H9 (cell line): ENCODE data around the gene SLC35A4. TPM values are rescaled to one million over a fixed set of nuclear protein-coding genes. Genes with fewer than 3 reads are reported as not detected.

Source experiments
- DNase-seq: peaks from one replicate; pipeline ENCODE4 v3.0.0-alpha.2; 2017
- H2AFZ ChIP-seq: one replicate; pipeline ENCODE4 v1.6.1; 2013; ENCODE audit warnings: mild to moderate bottlenecking, low read length, control low read depth, moderate library complexity
- H2AK5ac ChIP-seq: 2 replicates; pipeline ENCODE4 v1.6.1; 2013; ENCODE audit warnings: low read length, control low read depth, mixed read lengths; ENCODE audit not compliant: insufficient read length
- H2BK120ac ChIP-seq: one replicate; pipeline ENCODE4 v1.6.1; 2013; ENCODE audit warnings: low read depth, mild to moderate bottlenecking, low read length, control low read depth, inconsistent platforms; ENCODE audit not compliant: poor library complexity, severe bottlenecking
- H2BK12ac ChIP-seq: 2 replicates; pipeline ENCODE4 v1.6.1; 2013; ENCODE audit warnings: low read length, control low read depth, mixed read lengths, low read depth; ENCODE audit not compliant: insufficient read length
- H2BK15ac ChIP-seq: 2 replicates; pipeline ENCODE4 v1.6.1; 2013; ENCODE audit warnings: low read depth, low read length, control low read depth
- H2BK20ac ChIP-seq: one replicate; pipeline ENCODE4 v1.6.1; 2013; ENCODE audit warnings: low read depth, mild to moderate bottlenecking, low read length, control low read depth, inconsistent platforms; ENCODE audit not compliant: poor library complexity, severe bottlenecking
- H2BK5ac ChIP-seq: 2 replicates; pipeline ENCODE4 v1.6.1; 2013; ENCODE audit warnings: low read length, control low read depth, mixed read lengths; ENCODE audit not compliant: insufficient read length
- H3K14ac ChIP-seq: 2 replicates; pipeline ENCODE4 v1.6.1; 2013; ENCODE audit warnings: low read length, control low read depth; ENCODE audit not compliant: insufficient read depth
- H3K18ac ChIP-seq: 2 replicates; pipeline ENCODE4 v1.6.1; 2013; ENCODE audit warnings: low read depth, mild to moderate bottlenecking, mixed read lengths, low read length, control low read depth; ENCODE audit not compliant: insufficient read length
- H3K23ac ChIP-seq: 2 replicates; pipeline ENCODE4 v1.6.1; 2013; ENCODE audit warnings: low read length, control low read depth, mixed read lengths, low read depth; ENCODE audit not compliant: insufficient read length
- H3K23me2 ChIP-seq: 2 replicates; pipeline ENCODE4 v1.6.1; 2013; ENCODE audit warnings: low read depth, mild to moderate bottlenecking, mixed read lengths, low read length, control low read depth; ENCODE audit not compliant: insufficient read length, poor library complexity, severe bottlenecking
- H3K27ac ChIP-seq: 2 replicates; pipeline ENCODE4 v1.5.1; 2013; ENCODE audit warnings: low read length, control low read depth, mixed read lengths, low read depth; ENCODE audit not compliant: insufficient read length
- H3K27me3 ChIP-seq: 2 replicates; pipeline ENCODE4 v1.6.1; 2013; ENCODE audit warnings: low read length, control low read depth, inconsistent platforms; ENCODE audit not compliant: insufficient read depth
- H3K4ac ChIP-seq: 2 replicates; pipeline ENCODE4 v1.6.1; 2013; ENCODE audit warnings: low read depth, mild to moderate bottlenecking, control low read depth, inconsistent platforms, low read length, moderate library complexity
- H3K4me1 ChIP-seq: 2 replicates; pipeline ENCODE4 v1.6.1; 2013; ENCODE audit warnings: low read length, control low read depth, inconsistent platforms; ENCODE audit not compliant: insufficient read depth
- H3K4me2 ChIP-seq: 2 replicates; pipeline ENCODE4 v1.6.1; 2013; ENCODE audit warnings: low read length, control low read depth, mixed read lengths; ENCODE audit not compliant: insufficient read length, insufficient read depth
- H3K56ac ChIP-seq: 2 replicates; pipeline ENCODE4 v1.6.1; 2013; ENCODE audit warnings: low read depth, mild to moderate bottlenecking, mixed read lengths, low read length, control low read depth; ENCODE audit not compliant: insufficient read length
- H3K79me1 ChIP-seq: 2 replicates; pipeline ENCODE4 v1.6.1; 2013; ENCODE audit warnings: low read depth, mild to moderate bottlenecking, moderate library complexity, low read length, control low read depth, inconsistent platforms; ENCODE audit not compliant: insufficient read depth, poor library complexity, severe bottlenecking
- H3K79me2 ChIP-seq: 2 replicates; pipeline ENCODE4 v1.6.1; 2013; ENCODE audit warnings: low read length, control low read depth, inconsistent platforms; ENCODE audit not compliant: insufficient read depth
- H3K9ac ChIP-seq: 2 replicates; pipeline ENCODE4 v1.6.1; 2013; ENCODE audit warnings: low read length, control low read depth, mixed read lengths; ENCODE audit not compliant: insufficient read length; ENCODE audit errors: extremely low read depth
- H3K9me3 ChIP-seq: one replicate; pipeline ENCODE4 v1.6.1; 2013; ENCODE audit warnings: low read depth, low read length, inconsistent platforms; ENCODE audit not compliant: control insufficient read depth
- H3T11ph ChIP-seq: one replicate; pipeline ENCODE4 v1.6.1; 2013; ENCODE audit warnings: mild to moderate bottlenecking, low read length, control low read depth, inconsistent platforms
- H4K20me1 ChIP-seq: one replicate; pipeline ENCODE4 v1.6.1; 2013; ENCODE audit not compliant: control insufficient read depth, insufficient read length, insufficient read depth
- H4K5ac ChIP-seq: 2 replicates; pipeline ENCODE4 v1.6.1; 2013; ENCODE audit warnings: low read depth, mild to moderate bottlenecking, mixed read lengths, low read length, control low read depth; ENCODE audit not compliant: insufficient read length
- H4K8ac ChIP-seq: replicated peaks from 2 replicates; pipeline ENCODE4 v1.6.1; 2013; ENCODE audit warnings: low read length, control low read depth, mixed read lengths, low read depth; ENCODE audit not compliant: insufficient read length
- H4K91ac ChIP-seq: 2 replicates; pipeline ENCODE4 v1.6.1; 2013; ENCODE audit warnings: low read depth, mild to moderate bottlenecking, moderate library complexity, mixed read lengths, low read length, control low read depth; ENCODE audit not compliant: insufficient read length
- H3K27ac Mint-ChIP-seq, 3 experiments: 2 replicates in 2 of 3; 3 replicates in 1 of 3; pipeline ENCODE4 v1.8.0; 2020 to 2021; ENCODE audit warnings: mixed read lengths in 3 of 3, mild to moderate bottlenecking in 1 of 3, moderate library complexity in 1 of 3
- H3K27me3 Mint-ChIP-seq: 2 replicates; pipeline ENCODE4 v1.8.0; 2021; ENCODE audit warnings: low read depth, mild to moderate bottlenecking, moderate library complexity, mixed read lengths
- H3K36me3 Mint-ChIP-seq, 3 experiments: 2 replicates in 2 of 3; 3 replicates in 1 of 3; pipeline ENCODE4 v1.8.0; 2020 to 2021; ENCODE audit warnings: low read depth in 3 of 3, mixed read lengths in 3 of 3; ENCODE audit not compliant: insufficient read depth in 1 of 3
- H3K4me1 Mint-ChIP-seq, 2 experiments: 2 replicates each; pipeline ENCODE4 v1.8.0; 2020; ENCODE audit warnings: mixed read lengths in 2 of 2
- H3K4me3 Mint-ChIP-seq, 2 experiments: 2 replicates in 1 of 2; 3 replicates in 1 of 2; pipeline ENCODE4 v1.8.0; 2020 to 2021; ENCODE audit warnings: mild to moderate bottlenecking in 2 of 2, mixed read lengths in 2 of 2, moderate library complexity in 1 of 2
- H3K9me3 Mint-ChIP-seq, 2 experiments: 2 replicates in 1 of 2; 3 replicates in 1 of 2; pipeline ENCODE4 v1.8.0; 2020; ENCODE audit warnings: mild to moderate bottlenecking in 2 of 2, mixed read lengths in 2 of 2, moderate library complexity in 1 of 2
- CTCF ChIP-seq: fragments of 200-600 bp; sonication (generic); conservative IDR thresholded peaks from 3 replicates; pipeline ENCODE4 v1.8.0; 2021; ENCODE audit warnings: antibody characterized with exemption, mild to moderate bottlenecking
- WGBS: extraction: QIAGEN DNeasy Blood & Tissue Kit; methylation state at CpG from one replicate; pipeline ENCODE4 v1.1.7; 2013; ENCODE audit warnings: missing lambda C conversion rate, low lambda C conversion rate, mixed read lengths; ENCODE audit not compliant: insufficient read length; ENCODE audit errors: extremely low coverage; 5-methylcytosine and 5-hydroxymethylcytosine counted together
- total RNA-seq: library from RNA; stranded (reverse); gene quantifications from 2 replicates; pipeline ENCODE4 v1.2.1, GENCODE V29; 2021

The SLC35A4 gene
- total RNA-seq, 1 experiment from 2014 or later: 92.0 TPM

GRCh38 chr5:140549237-140550144 is 15.1 kb upstream of the SLC35A4 start:
- no peaks in the 10 kb centered on the region for H3K9me3 Mint-ChIP-seq
- no peaks in the 10 kb centered on the region for H3K79me1 ChIP-seq
- no CpG with 5 or more reads among the region's 3 CpGs for WGBS
- H4K8ac ChIP-seq: no peak overlapping the region
- no peak overlapping the region for H3K9ac ChIP-seq
- no peak overlapping the region for H4K5ac ChIP-seq
- H2AK5ac ChIP-seq: no peak overlapping the region
- H3K23ac ChIP-seq: no peak overlapping the region
- H2BK120ac ChIP-seq: no peak overlapping the region
- H3K4me1 ChIP-seq: 0 out of 2 replicates have a peak, but pooled peaks cover 7% of the 10 kb centered on the region
- no peak overlapping the region for H3K56ac ChIP-seq
- H2BK5ac ChIP-seq: no peak overlapping the region
- H3K9me3 ChIP-seq: no peaks in the 10 kb centered on the region
- H2BK12ac ChIP-seq: no peak overlapping the region
- no peak overlapping the region for H3K14ac ChIP-seq
- no peak for TF ChIP-seq CTCF
- peaks cover 16 to 66% (median 45%) of the 10 kb centered on the region in 3 experiments; a peak in 6 of 7 replicates for H3K36me3 Mint-ChIP-seq
- H3K27ac Mint-ChIP-seq: peak overlapping the region in 2 of 3 experiments; percentile 64 to 79; a peak in 5 of 7 replicates
- no peak overlapping the region for H3K27ac ChIP-seq
- no peak for DNase-seq
- H3K79me2 ChIP-seq: no peaks in the 10 kb centered on the region; the same call in 1 of the 2 replicates
- H3T11ph ChIP-seq: no peak overlapping the region
- H3K4me3 Mint-ChIP-seq: peak overlapping the region in 1 of 2 experiments; percentile 64; a peak in 1 of 5 replicates
- no peak overlapping the region for H2AFZ ChIP-seq
- no peaks in the 10 kb centered on the region for H3K27me3 Mint-ChIP-seq
- no peak overlapping the region for H2BK20ac ChIP-seq
- H3K27me3 ChIP-seq: no peaks in the 10 kb centered on the region
- peaks cover 27 to 29% of the 10 kb centered on the region in 2 experiments for H3K4me1 Mint-ChIP-seq
- no peak overlapping the region for H4K91ac ChIP-seq
- H3K4me2 ChIP-seq: no peak overlapping the region
- no peak overlapping the region for H3K4ac ChIP-seq
- H3K18ac ChIP-seq: no peak overlapping the region
- no peak overlapping the region for H2BK15ac ChIP-seq
- H3K23me2 ChIP-seq: peaks cover 7% of the 10 kb centered on the region
- H4K20me1 ChIP-seq: no peaks in the 10 kb centered on the region
